ENCODE measurements around the gene BUD31.

Gene BUD31

DNA sequence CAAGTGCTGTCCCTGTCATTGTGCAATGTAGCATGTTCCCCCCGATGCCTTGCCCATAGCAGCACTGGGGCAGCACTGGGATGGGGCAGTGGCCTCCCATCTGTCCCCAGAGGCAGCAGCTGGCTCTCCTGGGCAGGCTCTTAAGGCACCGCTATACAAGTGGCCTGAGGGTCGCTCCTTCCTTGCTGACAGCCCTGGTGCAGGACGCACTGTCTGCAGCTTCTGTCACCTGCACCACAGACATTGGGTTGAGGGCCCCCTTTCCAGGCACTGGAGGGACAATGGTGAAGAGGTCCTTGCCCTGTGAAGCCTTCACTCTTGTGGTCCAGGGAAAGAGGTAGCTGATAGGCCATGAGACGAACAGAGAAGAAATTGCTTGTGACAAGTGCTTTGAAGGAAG is 40.6 kb downstream of the BUD31 start:
- no peak overlapping the region for H2BK120ac ChIP-seq (ENCODE audit: insufficient read depth, low read length, poor library complexity)
- H2BK12ac ChIP-seq (ENCODE audit: low read length) = no peak overlapping the region
- no peak overlapping the region for H3K4me2 ChIP-seq (ENCODE audit: low read length)
- no peak overlapping the region for H3K9ac ChIP-seq (ENCODE audit: low read length)
- H3K4me3 ChIP-seq (ENCODE audit: low read depth, low read length) = no peak overlapping the region
- WGBS (ENCODE audit: extremely low coverage, insufficient coverage, insufficient read length) = no CpG with 5 or more reads among the region's 5 CpGs
- no peak overlapping the region for H4K91ac ChIP-seq (ENCODE audit: low read depth, low read length)
- H3K14ac ChIP-seq (ENCODE audit: low read length) = no peak overlapping the region
- H3K36me3 ChIP-seq (ENCODE audit: control insufficient read depth in 1 of 2, insufficient read depth in 2 of 2, low read length in 2 of 2) = peaks cover 83 to 88% of the 10 kb centered on the region in 2 experiments
- H2AK5ac ChIP-seq (ENCODE audit: low read length) = no peak overlapping the region
- no peak overlapping the region for H4K8ac ChIP-seq (ENCODE audit: low read depth, low read length)
- no peak for DNase-seq
- H3K79me1 ChIP-seq (ENCODE audit: low read length) = no peaks in the 10 kb centered on the region
- peaks cover 6% of the 10 kb centered on the region for H3K9me3 ChIP-seq (ENCODE audit: insufficient read depth, low read depth, low read length)
- no peaks in the 10 kb centered on the region for H3K27me3 ChIP-seq (ENCODE audit: insufficient read depth, low read length)
- H4K12ac ChIP-seq (ENCODE audit: low read depth, low read length) = no peak overlapping the region
- H3K27ac ChIP-seq (ENCODE audit: low read depth, low read length) = no peak overlapping the region
- H3K4me1 ChIP-seq (ENCODE audit: control insufficient read depth in 1 of 2, insufficient read depth in 2 of 2, low read length in 2 of 2) = no peaks in the 10 kb centered on the region
- H3K18ac ChIP-seq (ENCODE audit: low read length) = no peak overlapping the region
- no peak overlapping the region for H3K23ac ChIP-seq (ENCODE audit: low read length)
- no peak overlapping the region for H3K4ac ChIP-seq (ENCODE audit: low read depth, low read length)
- no peak overlapping the region for H2AFZ ChIP-seq (ENCODE audit: insufficient read depth, low read length, poor library complexity)
- H3K79me2 ChIP-seq (ENCODE audit: control insufficient read depth, insufficient read depth, low read length, poor library complexity) = no peaks in the 10 kb centered on the region
- H2BK5ac ChIP-seq (ENCODE audit: low read depth, low read length, poor library complexity) = no peak overlapping the region

DNA sequence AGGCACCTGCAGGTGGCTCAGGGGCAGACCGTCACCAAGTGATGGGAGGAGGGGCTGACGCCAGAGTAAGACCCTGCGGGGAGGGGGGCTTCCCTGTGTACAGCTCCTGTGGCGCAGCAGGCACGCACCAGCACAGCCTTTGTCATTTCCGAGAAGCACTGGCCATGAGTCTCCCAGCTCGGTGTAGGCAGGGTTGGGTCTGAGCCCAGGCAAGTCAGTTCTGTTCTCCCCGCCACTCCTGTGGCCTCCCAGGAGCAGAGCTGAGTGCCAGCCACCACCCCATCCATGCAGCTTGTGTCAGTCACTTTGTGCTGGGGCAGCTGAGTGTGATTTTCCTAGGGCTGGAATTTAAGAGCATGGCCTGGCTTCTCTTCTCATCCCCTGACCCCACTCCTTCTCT is 43.2 kb downstream of the BUD31 start:
- Histone ChIP-seq H4K91ac (ENCODE audit: low read depth, low read length) (no peak overlapping the region), H3K18ac (ENCODE audit: low read length) (no peak overlapping the region), H3K14ac (ENCODE audit: low read length) (no peak overlapping the region), H3K23ac (ENCODE audit: low read length) (no peak overlapping the region), H2BK12ac (ENCODE audit: low read length) (no peak overlapping the region), H4K8ac (ENCODE audit: low read depth, low read length) (no peak overlapping the region), H2BK5ac (ENCODE audit: low read depth, low read length, poor library complexity) (no peak overlapping the region), H3K27me3 (ENCODE audit: insufficient read depth, low read length) (no peaks in the 10 kb centered on the region), H3K4ac (ENCODE audit: low read depth, low read length) (no peak overlapping the region), H3K9ac (ENCODE audit: low read length) (no peak overlapping the region), H3K4me2 (ENCODE audit: low read length) (no peak overlapping the region), H3K27ac (ENCODE audit: low read depth, low read length) (no peak overlapping the region), H3K4me3 (ENCODE audit: low read depth, low read length) (no peak overlapping the region), H3K79me1 (ENCODE audit: low read length) (no peaks in the 10 kb centered on the region), H3K9me3 (ENCODE audit: insufficient read depth, low read depth, low read length) (peaks cover 6% of the 10 kb centered on the region), H3K36me3 (ENCODE audit: control insufficient read depth in 1 of 2, insufficient read depth in 2 of 2, low read length in 2 of 2) (peaks cover 89 to 94% of the 10 kb centered on the region in 2 experiments), H3K79me2 (ENCODE audit: control insufficient read depth, insufficient read depth, low read length, poor library complexity) (no peaks in the 10 kb centered on the region), H3K4me1 (ENCODE audit: control insufficient read depth in 1 of 2, insufficient read depth in 2 of 2, low read length in 2 of 2) (no peaks in the 10 kb centered on the region), H2AK5ac (ENCODE audit: low read length) (no peak overlapping the region), H4K12ac (ENCODE audit: low read depth, low read length) (no peak overlapping the region), H2BK120ac (ENCODE audit: insufficient read depth, low read length, poor library complexity) (no peak overlapping the region), H2AFZ (ENCODE audit: insufficient read depth, low read length, poor library complexity) (no peak overlapping the region)
- no peak for DNase-seq
- no CpG with 5 or more reads among the region's 8 CpGs for WGBS (ENCODE audit: extremely low coverage, insufficient coverage, insufficient read length)

DNA sequence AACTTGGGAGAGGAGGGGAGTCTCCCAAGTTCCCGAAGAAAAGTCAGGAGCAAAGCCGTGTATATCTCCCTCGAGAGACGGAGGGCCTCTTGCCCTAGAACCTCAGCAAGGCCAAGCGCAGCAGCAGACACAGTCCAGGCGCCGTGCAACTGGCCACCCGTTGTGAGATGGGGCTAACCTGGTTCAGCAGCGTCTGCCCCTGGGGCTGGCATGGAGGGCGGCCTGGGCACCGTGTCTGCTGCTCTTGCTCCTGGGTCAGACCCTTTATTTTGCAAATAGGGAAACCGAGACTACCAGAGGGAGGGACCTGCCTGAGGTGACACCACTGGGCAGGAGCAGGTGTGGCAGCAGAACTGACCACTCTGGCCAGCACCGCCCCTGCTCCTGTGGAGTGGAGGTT is 43.8 kb downstream of the BUD31 start:
- no peak overlapping the region for H3K4me3 ChIP-seq (ENCODE audit: low read depth, low read length)
- no CpG with 5 or more reads among the region's 13 CpGs for WGBS (ENCODE audit: extremely low coverage, insufficient coverage, insufficient read length)
- H3K4me2 ChIP-seq (ENCODE audit: low read length) = no peak overlapping the region
- no peak overlapping the region for H3K18ac ChIP-seq (ENCODE audit: low read length)
- H3K14ac ChIP-seq (ENCODE audit: low read length) = no peak overlapping the region
- no peaks in the 10 kb centered on the region for H3K27me3 ChIP-seq (ENCODE audit: insufficient read depth, low read length)
- peaks cover 6% of the 10 kb centered on the region for H3K9me3 ChIP-seq (ENCODE audit: insufficient read depth, low read depth, low read length)
- no peak overlapping the region for H4K12ac ChIP-seq (ENCODE audit: low read depth, low read length)
- no peak overlapping the region for H3K27ac ChIP-seq (ENCODE audit: low read depth, low read length)
- no peak overlapping the region for H4K8ac ChIP-seq (ENCODE audit: low read depth, low read length)
- no peak overlapping the region for H2BK12ac ChIP-seq (ENCODE audit: low read length)
- no peak for DNase-seq
- H3K23ac ChIP-seq (ENCODE audit: low read length) = no peak overlapping the region
- no peaks in the 10 kb centered on the region for H3K79me2 ChIP-seq (ENCODE audit: control insufficient read depth, insufficient read depth, low read length, poor library complexity)
- no peak overlapping the region for H2BK120ac ChIP-seq (ENCODE audit: insufficient read depth, low read length, poor library complexity)
- no peak overlapping the region for H4K91ac ChIP-seq (ENCODE audit: low read depth, low read length)
- H2AFZ ChIP-seq (ENCODE audit: insufficient read depth, low read length, poor library complexity) = no peak overlapping the region
- H2AK5ac ChIP-seq (ENCODE audit: low read length) = no peak overlapping the region
- no peak overlapping the region for H2BK5ac ChIP-seq (ENCODE audit: low read depth, low read length, poor library complexity)
- H3K4ac ChIP-seq (ENCODE audit: low read depth, low read length) = no peak overlapping the region
- H3K36me3 ChIP-seq (ENCODE audit: control insufficient read depth in 1 of 2, insufficient read depth in 2 of 2, low read length in 2 of 2) = peaks cover 93 to 97% of the 10 kb centered on the region in 2 experiments
- H3K4me1 ChIP-seq (ENCODE audit: control insufficient read depth in 1 of 2, insufficient read depth in 2 of 2, low read length in 2 of 2) = no peaks in the 10 kb centered on the region
- no peaks in the 10 kb centered on the region for H3K79me1 ChIP-seq (ENCODE audit: low read length)
- H3K9ac ChIP-seq (ENCODE audit: low read length) = no peak overlapping the region

DNA sequence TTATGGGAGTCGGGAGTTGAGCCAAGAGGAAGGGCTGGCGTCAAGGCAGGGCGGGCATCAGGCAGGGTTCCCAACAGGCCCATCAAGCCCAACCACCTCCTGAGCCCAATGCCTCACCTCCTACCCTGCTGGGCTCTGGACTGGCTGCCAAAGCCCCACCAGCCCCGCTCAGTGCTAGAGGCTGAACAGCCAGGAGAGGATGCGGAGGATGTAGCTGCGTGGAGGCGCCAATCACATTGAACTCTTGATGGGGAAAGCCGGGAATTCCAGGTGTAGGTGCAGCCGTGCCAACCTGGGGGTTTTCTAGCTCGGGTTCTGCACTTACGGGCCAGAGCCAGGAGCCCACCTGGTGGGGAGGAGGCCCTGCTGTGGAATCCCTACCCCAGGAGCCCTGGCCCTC is 44.3 kb downstream of the BUD31 start:
- Histone ChIP-seq H3K4me2 (ENCODE audit: low read length) (no peak overlapping the region), H2AK5ac (ENCODE audit: low read length) (no peak overlapping the region), H3K23ac (ENCODE audit: low read length) (no peak overlapping the region), H3K9me3 (ENCODE audit: insufficient read depth, low read depth, low read length) (peaks cover 6% of the 10 kb centered on the region), H3K18ac (ENCODE audit: low read length) (no peak overlapping the region), H3K27me3 (ENCODE audit: insufficient read depth, low read length) (no peaks in the 10 kb centered on the region), H2BK5ac (ENCODE audit: low read depth, low read length, poor library complexity) (no peak overlapping the region), H3K4me1 (ENCODE audit: control insufficient read depth in 1 of 2, insufficient read depth in 2 of 2, low read length in 2 of 2) (no peaks in the 10 kb centered on the region), H4K91ac (ENCODE audit: low read depth, low read length) (no peak overlapping the region), H3K27ac (ENCODE audit: low read depth, low read length) (no peak overlapping the region), H2AFZ (ENCODE audit: insufficient read depth, low read length, poor library complexity) (no peak overlapping the region), H4K12ac (ENCODE audit: low read depth, low read length) (no peak overlapping the region), H4K8ac (ENCODE audit: low read depth, low read length) (no peak overlapping the region), H3K79me1 (ENCODE audit: low read length) (no peaks in the 10 kb centered on the region), H3K4ac (ENCODE audit: low read depth, low read length) (no peak overlapping the region), H3K79me2 (ENCODE audit: control insufficient read depth, insufficient read depth, low read length, poor library complexity) (no peaks in the 10 kb centered on the region), H3K4me3 (ENCODE audit: low read depth, low read length) (no peak overlapping the region), H3K36me3 (ENCODE audit: control insufficient read depth in 1 of 2, insufficient read depth in 2 of 2, low read length in 2 of 2) (peaks cover 93 to 97% of the 10 kb centered on the region in 2 experiments), H2BK120ac (ENCODE audit: insufficient read depth, low read length, poor library complexity) (no peak overlapping the region), H2BK12ac (ENCODE audit: low read length) (no peak overlapping the region), H3K14ac (ENCODE audit: low read length) (no peak overlapping the region), H3K9ac (ENCODE audit: low read length) (no peak overlapping the region)
- no peak for DNase-seq
- WGBS (ENCODE audit: extremely low coverage, insufficient coverage, insufficient read length) = no CpG with 5 or more reads among the region's 11 CpGs
